SK-N-DZ (cell line): Measurements from ENCODE around the gene SREBF2.

Experiments
- DNase-seq: peaks from one replicate; pipeline ENCODE4 v3.0.0-alpha.2; 2015; ENCODE audit warnings: low spot score

The SREBF2 gene

DNA sequence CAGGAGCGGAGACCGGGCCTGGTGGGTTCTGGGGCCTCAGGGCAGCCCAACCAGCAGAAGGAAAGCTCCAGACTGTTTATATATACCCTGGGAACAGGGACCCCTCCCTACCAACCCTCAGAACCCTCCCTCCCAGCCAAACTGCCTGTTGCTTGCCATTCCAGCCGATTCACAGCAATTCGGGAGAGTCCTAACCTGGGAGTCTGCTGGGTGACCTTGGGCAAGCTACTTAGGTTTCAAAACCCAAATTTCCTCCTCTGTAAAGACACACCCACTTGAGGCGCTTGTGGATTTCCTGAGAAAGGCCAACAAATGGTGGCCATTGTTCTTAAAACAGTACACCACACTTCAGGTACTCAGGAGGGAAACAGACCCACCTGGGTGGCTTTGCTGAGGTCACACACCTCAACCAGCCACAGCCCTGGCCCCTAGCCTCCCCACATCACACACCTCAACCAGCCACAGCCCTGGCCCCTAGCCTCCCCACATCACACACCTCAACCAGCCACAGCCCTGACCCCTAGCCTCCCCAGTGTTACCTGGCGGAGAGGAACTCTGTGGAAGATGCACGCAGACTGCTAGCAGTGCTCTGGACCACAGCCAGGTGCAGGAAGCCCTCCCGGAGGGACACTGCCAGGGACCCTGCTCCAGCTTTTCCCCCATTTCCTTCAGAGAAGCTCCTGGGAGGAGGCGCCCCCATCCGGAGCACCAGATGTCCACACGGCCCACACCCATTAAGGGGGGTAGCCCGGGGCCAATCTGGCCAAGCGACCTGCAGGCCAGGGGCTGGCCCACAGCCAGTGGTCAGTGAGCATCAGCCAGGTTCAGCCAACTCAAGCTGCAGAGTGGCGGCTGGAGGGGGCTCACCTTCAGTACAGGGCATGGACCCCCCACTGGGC lies 75.8 kb downstream of the SREBF2 start:
- no peak for DNase-seq

DNA sequence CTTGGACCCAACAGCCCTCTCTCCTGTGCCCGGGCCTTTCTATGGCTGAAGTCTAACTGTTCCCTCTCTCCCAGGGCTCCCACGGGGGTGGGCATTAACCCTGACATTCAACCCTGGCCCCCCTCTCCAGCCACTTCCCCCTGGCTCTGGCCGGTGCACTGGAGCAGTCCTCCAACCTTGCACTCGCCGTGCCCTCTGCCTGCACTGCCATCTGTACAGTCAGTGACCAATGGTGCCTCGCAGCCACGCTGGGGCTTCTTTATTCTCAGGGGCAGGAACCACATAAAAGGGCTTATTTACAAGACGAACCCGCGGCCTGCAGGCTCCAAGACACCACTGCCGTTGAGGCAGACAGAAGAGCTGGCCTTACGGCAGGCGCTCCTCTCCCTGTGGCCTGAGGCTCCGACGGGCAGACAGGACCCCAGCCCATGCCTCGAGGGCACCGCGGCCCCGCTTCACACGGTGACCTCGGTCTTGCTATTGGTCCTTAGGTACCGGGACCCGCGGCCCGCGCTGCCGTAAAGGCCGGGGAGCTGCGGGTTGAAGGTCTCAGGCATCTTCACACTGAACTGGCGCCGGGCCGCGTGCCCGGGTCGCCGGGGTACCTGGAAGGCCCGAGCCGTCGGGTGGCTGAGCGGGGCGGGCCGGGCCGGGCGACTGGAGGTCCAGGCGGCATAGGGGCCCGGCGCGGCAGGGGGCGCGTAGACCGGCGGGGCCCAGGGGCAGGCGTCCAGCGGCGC lies 76.6 kb downstream of the SREBF2 start:
- no peak for DNase-seq

GRCh38 chr22:41910050-41911000 lies 77.4 kb downstream of the SREBF2 start:
- DNase-seq, result no peak

- no peak for DNase-seq
Observed at GRCh38 chr22:41911001-41911611, 78.2 kb downstream of the SREBF2 start.

- no peak for DNase-seq
Observed at GRCh38 chr22:41912338-41913039, 79.6 kb downstream of the SREBF2 start.

GRCh38 chr22:41913040-41913719 lies 80.3 kb downstream of the SREBF2 start:
- DNase-seq, result no peak

- DNase-seq, result no peak
Observed at GRCh38 chr22:41913842-41914534, 81.1 kb downstream of the SREBF2 start.

DNA sequence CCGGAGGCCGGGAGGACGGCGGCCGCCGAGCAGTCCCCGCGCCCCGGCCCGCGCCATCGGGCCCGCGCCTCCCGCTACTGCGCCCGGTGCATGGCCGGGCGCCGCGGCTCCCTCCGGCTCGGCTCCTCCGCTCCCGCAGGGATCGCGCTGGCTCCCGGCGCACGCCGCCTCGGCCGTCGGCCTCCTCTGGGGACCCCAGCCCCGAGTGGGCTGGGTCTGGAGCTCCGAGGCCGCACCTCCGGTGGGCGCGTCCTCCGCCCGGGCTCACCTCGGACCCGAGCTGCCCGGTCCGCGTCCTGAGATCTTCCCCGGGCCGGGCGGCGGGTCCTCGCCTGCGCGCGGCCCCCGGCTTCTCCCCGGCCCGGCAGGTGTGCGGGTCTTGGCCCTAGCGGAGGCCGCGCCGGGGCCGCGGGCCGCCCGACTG lies 81.7 kb downstream of the SREBF2 start:
- no peak for DNase-seq

GRCh38 chr22:41915035-41915785 lies 82.3 kb downstream of the SREBF2 start, which contains the start of gene SHISA8:
Gene SHISA8, minus strand, starts transcription at chr22:41915074. Its CDS starts 407 bp downstream, at chr22:41914667.
- no peak for DNase-seq

- no peak for DNase-seq
Observed at GRCh38 chr22:41915786-41916493, 83.0 kb downstream of the SREBF2 start.

DNA sequence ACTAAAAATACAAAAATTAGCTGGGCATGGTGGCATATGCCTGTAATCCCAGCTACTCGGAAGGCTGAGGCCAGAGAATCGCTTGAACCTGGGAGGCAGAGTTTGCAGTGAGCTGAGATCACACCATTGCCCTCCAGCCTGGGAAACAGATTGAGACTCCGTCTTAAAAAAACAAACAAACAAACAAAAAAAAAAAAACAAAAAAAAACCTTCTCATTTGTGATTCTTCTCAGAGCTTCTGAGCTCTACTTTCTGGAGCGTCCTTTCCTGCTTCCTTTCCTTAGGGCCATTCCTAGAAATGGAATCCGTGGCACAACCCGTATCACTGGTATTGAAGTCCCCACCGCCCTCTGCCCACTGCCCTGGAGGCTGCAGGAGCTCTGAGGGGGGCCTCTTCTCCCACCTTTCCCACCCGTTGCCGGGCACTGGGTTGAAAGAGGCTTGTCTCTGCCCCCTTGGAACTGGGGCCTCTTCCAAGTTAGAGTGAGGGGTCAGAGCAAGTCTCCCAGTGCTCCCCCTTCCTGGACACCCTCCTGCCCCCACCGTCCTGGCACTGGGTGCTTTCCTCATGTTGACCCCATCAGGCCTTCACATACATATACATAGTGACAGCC lies 83.9 kb downstream of the SREBF2 start:
- DNase-seq, result no peak

DNA sequence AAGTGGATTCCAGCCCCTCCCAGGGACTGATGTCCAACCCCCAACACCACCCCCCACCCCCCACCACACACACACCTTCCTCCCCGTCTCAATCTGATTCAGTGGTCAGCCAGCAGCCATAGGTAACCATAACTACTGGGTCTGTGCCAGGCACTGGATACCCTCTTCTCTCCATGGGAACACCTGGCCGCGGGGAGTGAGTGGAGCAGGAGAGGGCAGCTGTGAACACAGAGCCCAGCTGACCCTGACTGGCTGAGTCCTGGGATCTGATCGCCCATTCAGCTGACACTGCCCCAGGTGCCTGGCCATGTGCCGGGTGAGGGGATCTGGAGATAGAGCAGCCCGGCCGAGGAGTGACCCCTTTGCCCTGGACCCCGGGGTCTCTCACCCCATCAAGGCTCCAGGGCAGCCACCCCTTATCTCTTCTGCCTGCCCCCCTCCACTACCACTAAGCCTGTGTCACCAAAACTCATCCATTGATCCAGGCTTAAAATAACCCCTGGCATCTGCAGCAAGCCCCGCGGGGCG lies 84.5 kb downstream of the SREBF2 start:
- no peak for DNase-seq

DNA sequence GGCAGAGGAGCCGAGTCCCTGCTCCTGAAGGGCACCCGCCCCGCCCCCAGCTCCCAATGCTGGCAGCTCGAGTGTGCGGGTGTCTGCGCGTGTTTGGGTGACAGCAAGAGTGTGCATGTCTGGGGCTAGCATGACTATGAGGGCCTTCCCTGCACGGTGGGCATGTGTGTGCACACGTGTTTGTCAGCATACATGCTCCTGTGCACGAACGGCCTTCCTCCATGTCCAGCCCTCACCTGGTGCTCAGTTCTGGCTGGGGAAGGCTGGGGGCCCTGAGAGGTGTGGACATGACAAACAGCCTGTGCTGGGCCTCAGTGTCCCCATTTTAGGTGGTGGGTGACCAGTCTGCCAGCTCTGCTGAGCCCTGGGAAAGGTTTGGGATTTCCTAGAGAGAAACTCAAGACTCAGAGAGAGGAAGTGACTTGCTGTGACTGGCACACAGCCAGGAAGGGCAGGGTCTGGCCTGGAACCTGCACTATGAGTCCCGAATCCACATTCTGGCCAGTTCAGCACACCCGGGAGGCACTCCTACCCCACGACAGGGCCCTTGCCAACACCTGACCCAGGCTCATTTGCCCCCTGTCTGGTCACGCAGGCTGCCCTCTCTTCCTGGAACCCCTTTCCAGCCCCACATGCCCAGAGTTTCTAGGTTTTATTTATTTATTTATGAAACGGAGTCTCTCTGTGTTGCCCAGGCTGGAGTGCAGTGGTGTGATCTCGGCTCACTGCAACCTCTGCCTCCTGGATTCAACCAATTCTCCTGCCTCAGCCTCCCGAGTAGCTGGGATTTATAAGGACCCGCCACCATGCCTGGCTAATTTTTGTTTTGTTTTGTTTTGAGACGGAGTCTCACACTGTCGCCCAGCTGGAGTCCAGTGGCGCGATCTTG lies 85.2 kb downstream of the SREBF2 start:
- DNase-seq, result no peak

DNA sequence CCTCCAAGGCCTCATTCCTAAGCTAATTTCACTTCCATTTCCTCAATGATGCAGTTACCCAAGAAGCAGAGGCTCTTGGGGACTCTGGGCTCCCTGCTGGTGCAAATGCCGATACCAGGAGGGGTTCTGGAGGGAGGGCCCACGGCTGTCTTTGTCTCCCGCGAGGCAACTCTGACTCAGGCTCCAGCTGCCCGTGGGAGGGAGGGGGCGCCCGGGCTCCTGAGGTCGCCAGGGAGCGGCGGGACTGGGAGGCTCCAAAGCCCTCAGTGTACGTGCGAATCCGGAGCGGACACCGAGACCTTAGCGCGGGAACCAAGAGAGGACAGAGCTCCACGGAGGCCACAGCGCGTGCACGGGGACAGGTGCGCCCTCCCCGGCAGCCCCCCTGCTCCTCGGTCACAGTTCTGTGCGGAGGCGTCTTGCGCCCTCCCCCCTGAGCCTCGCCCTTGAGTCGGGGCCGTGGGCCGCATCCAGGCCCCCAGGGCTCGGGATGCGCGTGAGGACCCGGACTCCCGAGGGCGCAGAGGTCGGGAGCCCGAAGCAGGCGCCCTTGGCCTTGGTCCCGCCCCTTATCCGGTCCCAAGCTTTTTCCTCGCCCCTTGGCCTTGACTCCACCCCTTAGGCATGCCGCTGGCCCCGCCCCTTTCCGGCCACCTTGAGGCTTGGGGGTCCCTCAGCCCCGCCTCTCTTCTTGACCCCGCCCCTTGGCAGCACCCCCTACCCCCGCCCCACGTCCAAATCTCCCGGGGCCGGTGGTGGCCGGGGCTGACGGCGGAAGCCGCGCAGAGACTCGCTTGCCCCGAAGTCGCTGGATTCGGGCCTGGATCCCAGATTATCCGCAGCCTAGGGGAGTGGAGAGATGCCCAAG lies 86.7 kb downstream of the SREBF2 start:
- peak; percentile 83 for DNase-seq
